Neural cell (in vitro differentiated cells): ENCODE measurements around the gene LAPTM5. TPM values are rescaled to one million over a fixed set of nuclear protein-coding genes. Genes with fewer than 3 reads are reported as not detected.

Source experiments
- H2AFZ ChIP-seq: fragments of 200-600, 300-800 bp; sonication (generic), shearing (Covaris generic); 2 replicates; pipeline ENCODE4 v1.6.0; 2014; ENCODE audit warnings: low read depth, mild to moderate bottlenecking, antibody characterized with exemption, low read length, moderate library complexity
- H3F3A ChIP-seq: fragments of 200-600 bp; shearing (Covaris generic); 2 replicates; pipeline ENCODE4 v1.6.1; 2016; ENCODE audit warnings: mild to moderate bottlenecking, moderate library complexity, mixed read lengths, antibody characterized with exemption, low read length; ENCODE audit not compliant: insufficient read depth, poor library complexity, severe bottlenecking
- H3K27ac ChIP-seq: fragments of 200-600, 300-800 bp; sonication (generic), shearing (Covaris generic); 2 replicates; pipeline ENCODE4 v1.5.1; 2014; ENCODE audit warnings: mild to moderate bottlenecking, low read length, moderate library complexity
- H3K27me3 ChIP-seq: fragments of 300-800, 200-600 bp; sonication (generic), shearing (Covaris generic); 2 replicates; pipeline ENCODE4 v1.6.0; 2014; ENCODE audit warnings: mild to moderate bottlenecking, low read depth, low read length, moderate library complexity; ENCODE audit not compliant: insufficient read depth
- H3K36me3 ChIP-seq: fragments of 300-800, 200-600 bp; sonication (generic), shearing (Covaris generic); 2 replicates; pipeline ENCODE4 v1.5.1; 2014; ENCODE audit warnings: mild to moderate bottlenecking, antibody characterized with exemption, low read length, moderate library complexity; ENCODE audit not compliant: insufficient read depth
- H3K4me2 ChIP-seq: fragments of 300-800, 200-600 bp; sonication (generic), shearing (Covaris generic); 2 replicates; pipeline ENCODE4 v1.6.0; 2014; ENCODE audit warnings: mild to moderate bottlenecking, low read length
- H3K4me3 ChIP-seq: fragments of 300-800, 200-600 bp; sonication (generic), shearing (Covaris generic); 2 replicates; pipeline ENCODE4 v1.5.1; 2014; ENCODE audit warnings: mild to moderate bottlenecking, low read length, moderate library complexity
- H3K79me2 ChIP-seq: fragments of 200-600 bp; shearing (Covaris generic); replicated peaks from 2 replicates; pipeline ENCODE4 v1.6.0; 2014; ENCODE audit warnings: mild to moderate bottlenecking, low read length, moderate library complexity; ENCODE audit not compliant: insufficient read depth
- H3K9ac ChIP-seq: fragments of 300-800, 200-600 bp; sonication (generic), shearing (Covaris generic); 2 replicates; pipeline ENCODE4 v1.6.1; 2016; ENCODE audit warnings: mild to moderate bottlenecking, low read length, mixed read lengths
- H3K9me2 ChIP-seq: fragments of 200-600 bp; shearing (Covaris generic); 2 replicates; pipeline ENCODE4 v1.6.1; 2016; ENCODE audit warnings: mild to moderate bottlenecking, low read length, mixed read lengths; ENCODE audit not compliant: insufficient read depth
- H3K9me3 ChIP-seq: fragments of 200-600, 300-800 bp; sonication (generic), shearing (Covaris generic); 2 replicates; pipeline ENCODE4 v1.6.1; 2016; ENCODE audit warnings: mild to moderate bottlenecking, mixed run types, low read length, moderate library complexity, mixed read lengths
- H4K20me1 ChIP-seq: fragments of 200-600 bp; shearing (Covaris generic); 2 replicates; pipeline ENCODE4 v1.6.1; 2016; ENCODE audit warnings: mild to moderate bottlenecking, mixed run types; ENCODE audit not compliant: insufficient read depth
- CTCF ChIP-seq: fragments of 450-650 bp; IDR thresholded peaks from 2 replicates; pipeline ENCODE4 v1.5.1; 2014; ENCODE audit warnings: antibody characterized with exemption, mild to moderate bottlenecking, moderate library complexity; ENCODE audit not compliant: poor library complexity, severe bottlenecking
- EP300 ChIP-seq: fragments of 450-650 bp; conservative IDR thresholded peaks from 2 replicates; pipeline ENCODE4 v1.6.1; 2014; ENCODE audit warnings: antibody characterized with exemption, mild to moderate bottlenecking, moderate library complexity; ENCODE audit not compliant: poor library complexity, severe bottlenecking
- EZH2 ChIP-seq: fragments of 200-600, 300-800 bp; shearing (Covaris generic), sonication (generic); IDR thresholded peaks from 2 replicates; pipeline ENCODE4 v1.6.1; 2014; ENCODE audit warnings: antibody characterized with exemption, low read length, borderline replicate concordance, mild to moderate bottlenecking; ENCODE audit not compliant: insufficient read depth, poor library complexity, severe bottlenecking
- MXI1 ChIP-seq: fragments of 450-650 bp; conservative IDR thresholded peaks from 2 replicates; pipeline ENCODE4 v1.6.1; 2014; ENCODE audit warnings: antibody characterized with exemption, mild to moderate bottlenecking; ENCODE audit not compliant: poor library complexity, severe bottlenecking
- POLR2AphosphoS5 ChIP-seq: IDR thresholded peaks from 2 replicates; pipeline ENCODE4 v1.6.1; 2012
- RAD21 ChIP-seq: fragments of 450-650 bp; conservative IDR thresholded peaks from 2 replicates; pipeline ENCODE4 v1.6.1; 2014; ENCODE audit warnings: antibody characterized with exemption, mild to moderate bottlenecking, moderate library complexity
- REST ChIP-seq: IDR thresholded peaks from 2 replicates; pipeline ENCODE4 v1.6.1; 2012; ENCODE audit warnings: borderline replicate concordance
- SMC3 ChIP-seq: fragments of 450-650 bp; conservative IDR thresholded peaks from 2 replicates; pipeline ENCODE4 v1.6.1; 2014; ENCODE audit warnings: antibody characterized with exemption, mild to moderate bottlenecking, moderate library complexity; ENCODE audit not compliant: poor library complexity
- TAF1 ChIP-seq: IDR thresholded peaks from 2 replicates; pipeline ENCODE4 v1.6.1; 2012; ENCODE audit warnings: low read depth
- polyA plus RNA-seq: library from polyadenylated mRNA; depleted of rRNA; stranded (reverse); fragments of >200 nt; gene quantifications from 2 replicates; pipeline ENCODE4 v1.2.3, GENCODE V29; 2014

The LAPTM5 gene
- polyA plus RNA-seq, 1 donor from 2014 or later: 0.12 TPM

DNA sequence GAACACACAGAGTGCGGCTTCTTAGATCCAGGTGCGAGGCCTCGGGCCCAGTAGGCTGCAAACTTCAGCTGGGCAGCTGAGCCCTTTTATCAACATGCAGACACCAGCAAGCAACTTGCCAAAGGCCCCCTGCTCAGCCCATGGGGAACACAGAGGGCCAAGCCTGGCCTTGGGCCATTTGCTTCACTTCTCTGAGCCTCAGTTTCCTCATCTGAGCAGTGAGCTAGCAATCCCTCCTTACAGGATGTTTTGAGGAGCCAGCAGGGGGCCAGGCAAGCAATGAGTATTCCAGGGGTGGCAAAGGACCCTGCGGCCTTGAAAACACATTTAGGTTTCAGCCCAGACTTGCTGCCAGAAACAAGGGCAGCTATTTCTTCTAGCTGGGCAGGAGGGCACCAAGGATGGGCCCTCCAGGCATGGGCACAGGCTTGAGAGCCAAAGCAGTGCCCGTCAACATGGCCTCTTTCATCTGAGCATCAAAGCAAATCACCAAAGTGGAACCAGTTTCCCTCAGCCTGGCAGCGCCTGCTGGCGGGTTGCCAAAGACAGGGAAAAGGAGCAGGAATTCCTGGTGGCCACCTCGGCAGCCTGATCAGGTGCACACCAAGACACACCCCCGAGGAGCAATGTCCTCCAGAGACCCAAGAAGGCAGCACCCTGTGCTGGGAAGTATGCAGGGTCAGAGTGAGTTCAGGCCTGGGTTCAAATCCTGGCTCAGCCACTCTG is 35.6 kb downstream of the LAPTM5 start:
- no peak overlapping the region for H3K9ac ChIP-seq
- H2AFZ ChIP-seq: no peak overlapping the region
- H3K9me3 ChIP-seq: no peaks in the 10 kb centered on the region
- H3K27ac ChIP-seq: no peak overlapping the region
- no peaks in the 10 kb centered on the region for H3F3A ChIP-seq
- H3K9me2 ChIP-seq: no peaks in the 10 kb centered on the region
- no peak overlapping the region for H3K4me3 ChIP-seq
- H3K27me3 ChIP-seq: no peaks in the 10 kb centered on the region
- TF ChIP-seq REST (no peak), SMC3 (no peak), RAD21 (no peak), CTCF (no peak), EZH2 (no peak), TAF1 (no peak), MXI1 (no peak), EP300 (no peak), POLR2AphosphoS5 (no peak)
- H3K36me3 ChIP-seq: no peaks in the 10 kb centered on the region
- H4K20me1 ChIP-seq: no peaks in the 10 kb centered on the region
- no peak overlapping the region for H3K4me2 ChIP-seq
- no peaks in the 10 kb centered on the region for H3K79me2 ChIP-seq

- Histone ChIP-seq H2AFZ (no peak overlapping the region), H3K9me3 (no peaks in the 10 kb centered on the region), H3F3A (no peaks in the 10 kb centered on the region), H3K79me2 (no peaks in the 10 kb centered on the region), H3K9me2 (no peaks in the 10 kb centered on the region), H3K27ac (no peak overlapping the region), H3K4me3 (no peak overlapping the region), H4K20me1 (no peaks in the 10 kb centered on the region), H3K36me3 (no peaks in the 10 kb centered on the region), H3K9ac (no peak overlapping the region), H3K27me3 (no peaks in the 10 kb centered on the region), H3K4me2 (no peak overlapping the region)
- TF ChIP-seq MXI1 (no peak), EZH2 (no peak), CTCF (no peak)
Measured at GRCh38 chr1:30721341-30721793, 36.2 kb downstream of the LAPTM5 start.
